IPS-18a (cell line): ENCODE data around the gene CXCR3.
"Not testable (repeated sequence)": the region's sequence is repeated elsewhere in the genome, so short reads cannot be mapped to it uniquely, and the experiment has no call there.

Experiments
- H3K27ac ChIP-seq: one replicate; pipeline ENCODE4 v1.5.1; 2013; ENCODE audit warnings: low read length
- H3K27me3 ChIP-seq: one replicate; pipeline ENCODE4 v1.6.1; 2013; ENCODE audit warnings: mild to moderate bottlenecking, low read length; ENCODE audit not compliant: control insufficient read depth, insufficient read depth
- H3K36me3 ChIP-seq: one replicate; pipeline ENCODE4 v1.6.1; 2013; ENCODE audit warnings: low read depth, low read length; ENCODE audit not compliant: control insufficient read depth
- H3K4me1 ChIP-seq: one replicate; pipeline ENCODE4 v1.6.1; 2013; ENCODE audit warnings: low read depth, low read length; ENCODE audit not compliant: control insufficient read depth
- H3K4me3 ChIP-seq: one replicate; pipeline ENCODE4 v1.5.1; 2013; ENCODE audit warnings: low read length
- H3K9ac ChIP-seq: one replicate; pipeline ENCODE4 v1.6.1; 2013; ENCODE audit warnings: mild to moderate bottlenecking, low read length, moderate library complexity
- H3K9me3 ChIP-seq: one replicate; pipeline ENCODE4 v1.6.1; 2013; ENCODE audit warnings: low read depth, low read length; ENCODE audit not compliant: control insufficient read depth

The CXCR3 gene

GRCh38 chrX:71619193-71619592 lies 882 bp upstream of the CXCR3 start:
- Histone ChIP-seq H3K36me3 (no peaks in the 10 kb centered on the region), H3K4me1 (no peaks in the 10 kb centered on the region), H3K27ac (no peak overlapping the region), H3K9me3 (peaks cover 8% of the 10 kb centered on the region), H3K9ac (no peak overlapping the region), H3K4me3 (no peak overlapping the region), H3K27me3 (no peaks in the 10 kb centered on the region)

- no peaks in the 10 kb centered on the region for H3K4me1 ChIP-seq
- H3K9me3 ChIP-seq = peaks cover 8% of the 10 kb centered on the region
- H3K27ac ChIP-seq = no peak overlapping the region
- H3K9ac ChIP-seq = no peak overlapping the region
- no peak overlapping the region for H3K4me3 ChIP-seq
- H3K27me3 ChIP-seq = no peaks in the 10 kb centered on the region
- no peaks in the 10 kb centered on the region for H3K36me3 ChIP-seq
Measured at GRCh38 chrX:71618787-71619186, 476 bp upstream of the CXCR3 start.

- Histone ChIP-seq H3K4me3 (no peak overlapping the region), H3K27me3 (no peaks in the 10 kb centered on the region), H3K27ac (no peak overlapping the region), H3K9me3 (peaks cover 8% of the 10 kb centered on the region), H3K36me3 (no peaks in the 10 kb centered on the region), H3K4me1 (no peaks in the 10 kb centered on the region), H3K9ac (no peak overlapping the region)
Measured at GRCh38 chrX:71617742-71618141, 569 bp downstream of the CXCR3 start.

GRCh38 chrX:71616672-71617529 lies 1.4 kb downstream of the CXCR3 start:
- H3K4me3 ChIP-seq = no peak overlapping the region
- H3K4me1 ChIP-seq = no peaks in the 10 kb centered on the region
- no peak overlapping the region for H3K27ac ChIP-seq
- no peaks in the 10 kb centered on the region for H3K27me3 ChIP-seq
- no peak overlapping the region for H3K9ac ChIP-seq
- H3K9me3 ChIP-seq = peaks cover 8% of the 10 kb centered on the region
- no peaks in the 10 kb centered on the region for H3K36me3 ChIP-seq

GRCh38 chrX:71615954-71616353 lies 2.4 kb downstream of the CXCR3 start:
- no peak overlapping the region for H3K4me3 ChIP-seq
- H3K9me3 ChIP-seq = peaks cover 16% of the 10 kb centered on the region
- H3K4me1 ChIP-seq = no peaks in the 10 kb centered on the region
- no peaks in the 10 kb centered on the region for H3K27me3 ChIP-seq
- no peak overlapping the region for H3K9ac ChIP-seq
- H3K27ac ChIP-seq = no peak overlapping the region
- peaks cover 4% of the 10 kb centered on the region for H3K36me3 ChIP-seq

GRCh38 chrX:71615056-71615455 lies 3.3 kb downstream of the CXCR3 start:
- H3K4me1 ChIP-seq = no peaks in the 10 kb centered on the region
- H3K9ac ChIP-seq = no peak overlapping the region
- peaks cover 4% of the 10 kb centered on the region for H3K36me3 ChIP-seq
- no peak overlapping the region for H3K4me3 ChIP-seq
- H3K27me3 ChIP-seq = no peaks in the 10 kb centered on the region
- H3K9me3 ChIP-seq = peaks cover 13% of the 10 kb centered on the region
- no peak overlapping the region for H3K27ac ChIP-seq

- Histone ChIP-seq H3K4me1 (no peaks in the 10 kb centered on the region), H3K27ac (no peak overlapping the region), H3K9ac (no peak overlapping the region), H3K27me3 (no peaks in the 10 kb centered on the region), H3K4me3 (no peak overlapping the region), H3K9me3 (peaks cover 17% of the 10 kb centered on the region), H3K36me3 (peaks cover 8% of the 10 kb centered on the region)
Measured at GRCh38 chrX:71612256-71612655, 6.1 kb downstream of the CXCR3 start.

GRCh38 chrX:71611736-71612135 lies 6.6 kb downstream of the CXCR3 start:
- not testable (repeated sequence) for H3K36me3 ChIP-seq, H3K4me1 ChIP-seq, H3K4me3 ChIP-seq, H3K27ac ChIP-seq, H3K9ac ChIP-seq, H3K27me3 ChIP-seq
- peaks cover 17% of the 10 kb centered on the region for H3K9me3 ChIP-seq

- Histone ChIP-seq H3K9me3 (peaks cover 17% of the 10 kb centered on the region), H3K9ac (no peak overlapping the region), H3K4me3 (no peak overlapping the region), H3K27ac (no peak overlapping the region), H3K27me3 (no peaks in the 10 kb centered on the region), H3K4me1 (no peaks in the 10 kb centered on the region), H3K36me3 (peaks cover 15% of the 10 kb centered on the region)
Measured at GRCh38 chrX:71609095-71609750, 9.1 kb downstream of the CXCR3 start.

- Histone ChIP-seq H3K4me3 (no peak overlapping the region), H3K36me3 (peaks cover 15% of the 10 kb centered on the region), H3K9me3 (peaks cover 24% of the 10 kb centered on the region), H3K27ac (no peak overlapping the region), H3K27me3 (no peaks in the 10 kb centered on the region), H3K9ac (no peak overlapping the region), H3K4me1 (no peaks in the 10 kb centered on the region)
Measured at GRCh38 chrX:71607488-71607887, 10.8 kb downstream of the CXCR3 start.

GRCh38 chrX:71606536-71607216 lies 11.6 kb downstream of the CXCR3 start:
- H3K27ac ChIP-seq = no peak overlapping the region
- peaks cover 15% of the 10 kb centered on the region for H3K36me3 ChIP-seq
- peaks cover 24% of the 10 kb centered on the region for H3K9me3 ChIP-seq
- no peak overlapping the region for H3K4me3 ChIP-seq
- H3K27me3 ChIP-seq = no peaks in the 10 kb centered on the region
- no peaks in the 10 kb centered on the region for H3K4me1 ChIP-seq
- H3K9ac ChIP-seq = no peak overlapping the region
